ENCODE results near the gene SLC6A3.

SLC6A3 gene

DNA sequence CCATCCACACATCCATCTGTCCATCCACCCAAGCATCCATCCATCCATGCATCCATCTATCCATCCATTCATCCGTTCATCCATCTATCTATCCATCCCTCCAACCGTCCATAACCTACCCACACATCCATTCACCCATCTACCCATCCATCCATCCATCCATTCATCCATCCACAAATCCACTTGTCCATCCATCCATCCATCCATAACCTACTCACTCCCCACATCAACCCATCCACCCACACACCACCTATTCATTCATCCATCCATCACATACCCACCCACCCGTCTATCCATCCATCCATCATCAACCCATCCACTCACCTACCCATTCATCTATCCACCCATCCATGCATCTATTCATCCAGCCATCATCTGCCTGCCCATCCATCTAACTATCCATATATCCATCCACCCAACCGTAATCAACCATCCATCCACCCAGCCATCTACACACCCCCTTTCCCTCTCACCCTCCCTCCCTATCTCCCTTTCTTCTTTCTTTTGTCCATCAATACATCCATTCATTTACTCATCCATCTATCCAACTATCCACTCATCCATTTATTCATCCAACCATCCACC, 56.8 kb downstream of the SLC6A3 start:
- TF ChIP-seq, protein P1, sequence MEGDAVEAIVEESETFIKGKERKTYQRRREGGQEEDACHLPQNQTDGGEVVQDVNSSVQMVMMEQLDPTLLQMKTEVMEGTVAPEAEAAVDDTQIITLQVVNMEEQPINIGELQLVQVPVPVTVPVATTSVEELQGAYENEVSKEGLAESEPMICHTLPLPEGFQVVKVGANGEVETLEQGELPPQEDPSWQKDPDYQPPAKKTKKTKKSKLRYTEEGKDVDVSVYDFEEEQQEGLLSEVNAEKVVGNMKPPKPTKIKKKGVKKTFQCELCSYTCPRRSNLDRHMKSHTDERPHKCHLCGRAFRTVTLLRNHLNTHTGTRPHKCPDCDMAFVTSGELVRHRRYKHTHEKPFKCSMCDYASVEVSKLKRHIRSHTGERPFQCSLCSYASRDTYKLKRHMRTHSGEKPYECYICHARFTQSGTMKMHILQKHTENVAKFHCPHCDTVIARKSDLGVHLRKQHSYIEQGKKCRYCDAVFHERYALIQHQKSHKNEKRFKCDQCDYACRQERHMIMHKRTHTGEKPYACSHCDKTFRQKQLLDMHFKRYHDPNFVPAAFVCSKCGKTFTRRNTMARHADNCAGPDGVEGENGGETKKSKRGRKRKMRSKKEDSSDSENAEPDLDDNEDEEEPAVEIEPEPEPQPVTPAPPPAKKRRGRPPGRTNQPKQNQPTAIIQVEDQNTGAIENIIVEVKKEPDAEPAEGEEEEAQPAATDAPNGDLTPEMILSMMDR (IDR thresholded peaks at IDR 0.05), result no peak
- no peak overlapping the region for H3K27ac ChIP-seq
- H3K4me3 ChIP-seq, result no peak overlapping the region
- no peak for DNase-seq (ENCODE audit: low spot score)

DNA sequence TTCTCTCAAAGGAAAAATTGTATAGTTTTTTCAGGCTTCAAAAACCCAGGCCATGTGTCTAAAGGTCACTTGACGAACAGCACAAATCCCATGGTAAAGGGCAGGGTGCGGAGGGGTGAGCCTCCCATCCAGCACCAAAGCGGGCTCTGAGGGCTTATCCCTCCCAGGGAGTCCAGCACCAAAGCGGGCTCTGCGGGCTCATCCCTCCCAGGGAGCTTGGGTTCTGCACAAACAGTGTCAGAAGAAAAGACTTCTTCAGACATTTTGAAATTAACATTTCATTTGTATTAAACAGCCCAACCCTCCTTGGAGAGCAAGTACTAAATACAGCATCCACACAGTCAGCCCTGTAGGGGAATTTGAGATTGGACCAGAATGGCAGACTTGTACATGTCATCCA, 57.4 kb downstream of the SLC6A3 start:
- no peak for DNase-seq (ENCODE audit: low spot score)
- Histone ChIP-seq H3K4me3 (no peak overlapping the region), H3K27ac (no peak overlapping the region)
- TF ChIP-seq, protein P1 (IDR thresholded peaks at IDR 0.05), result no peak

DNA sequence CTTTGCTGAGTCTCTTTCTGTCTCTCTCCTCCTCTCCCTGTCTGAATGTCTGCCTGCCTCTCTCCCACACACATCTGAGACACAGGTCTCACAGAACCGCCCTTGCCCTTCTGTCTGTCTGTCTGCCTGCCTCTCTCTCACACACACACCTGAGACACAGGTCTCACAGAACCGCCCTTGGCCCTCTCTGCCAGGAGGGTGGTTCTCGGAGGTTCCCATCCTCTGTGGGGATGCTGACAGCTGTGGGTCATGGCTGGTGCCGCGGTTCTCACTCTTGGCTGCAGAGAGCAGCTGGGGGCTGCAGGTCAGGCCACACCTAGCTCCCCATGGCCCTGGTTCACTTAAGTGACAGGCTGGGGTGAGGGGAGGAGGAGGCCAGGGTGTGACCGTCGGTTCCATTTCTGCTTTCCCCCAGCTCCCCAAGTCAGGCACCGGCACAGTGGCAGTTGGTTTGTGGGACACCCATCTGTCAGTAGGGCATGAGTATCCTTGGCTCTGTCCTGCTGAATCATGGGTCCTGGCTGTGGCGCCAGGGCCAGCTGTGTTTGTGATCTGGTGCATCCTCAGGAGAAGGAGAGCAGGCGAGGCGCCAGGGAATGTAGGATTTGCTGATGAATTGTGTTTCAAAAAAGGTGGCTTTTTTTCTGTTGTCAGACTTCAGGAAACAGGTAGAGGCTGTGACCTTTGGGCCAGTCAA, 58.0 kb downstream of the SLC6A3 start:
- Histone ChIP-seq H3K4me3 (no peak overlapping the region), H3K27ac (no peak overlapping the region)
- no peak for DNase-seq (ENCODE audit: low spot score)
- TF ChIP-seq, protein P1 (IDR thresholded peaks at IDR 0.05), result no peak

DNA sequence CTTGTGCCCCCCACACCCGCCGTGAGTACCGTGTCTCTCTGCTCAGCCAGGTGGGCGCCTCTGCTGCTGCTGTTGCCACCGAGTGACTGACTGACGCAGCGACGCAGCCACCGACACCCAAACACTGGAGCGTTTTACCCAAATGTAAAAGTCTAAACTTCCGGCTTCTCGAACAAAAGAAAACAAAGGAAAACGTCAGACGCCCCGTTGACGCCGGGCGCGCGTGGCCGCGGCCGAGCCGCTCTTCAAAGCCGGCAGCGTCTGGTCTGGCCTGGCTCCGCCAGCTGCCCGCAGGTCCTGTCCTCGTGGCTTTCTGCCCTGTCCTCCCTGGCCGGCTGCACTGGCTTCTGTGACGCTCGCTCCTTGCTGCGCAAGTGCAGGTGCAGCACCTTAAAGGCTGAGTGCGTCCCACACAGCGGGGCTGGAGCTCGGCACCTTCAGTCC, 58.9 kb downstream of the SLC6A3 start:
- Histone ChIP-seq H3K4me3 (peak overlapping the region; percentile 72), H3K27ac (peak overlapping the region in 1 of 2 donors; percentile 58)
- TF ChIP-seq, protein P1 (IDR thresholded peaks at IDR 0.05), result no peak
- no peak for DNase-seq (ENCODE audit: low spot score)

DNA sequence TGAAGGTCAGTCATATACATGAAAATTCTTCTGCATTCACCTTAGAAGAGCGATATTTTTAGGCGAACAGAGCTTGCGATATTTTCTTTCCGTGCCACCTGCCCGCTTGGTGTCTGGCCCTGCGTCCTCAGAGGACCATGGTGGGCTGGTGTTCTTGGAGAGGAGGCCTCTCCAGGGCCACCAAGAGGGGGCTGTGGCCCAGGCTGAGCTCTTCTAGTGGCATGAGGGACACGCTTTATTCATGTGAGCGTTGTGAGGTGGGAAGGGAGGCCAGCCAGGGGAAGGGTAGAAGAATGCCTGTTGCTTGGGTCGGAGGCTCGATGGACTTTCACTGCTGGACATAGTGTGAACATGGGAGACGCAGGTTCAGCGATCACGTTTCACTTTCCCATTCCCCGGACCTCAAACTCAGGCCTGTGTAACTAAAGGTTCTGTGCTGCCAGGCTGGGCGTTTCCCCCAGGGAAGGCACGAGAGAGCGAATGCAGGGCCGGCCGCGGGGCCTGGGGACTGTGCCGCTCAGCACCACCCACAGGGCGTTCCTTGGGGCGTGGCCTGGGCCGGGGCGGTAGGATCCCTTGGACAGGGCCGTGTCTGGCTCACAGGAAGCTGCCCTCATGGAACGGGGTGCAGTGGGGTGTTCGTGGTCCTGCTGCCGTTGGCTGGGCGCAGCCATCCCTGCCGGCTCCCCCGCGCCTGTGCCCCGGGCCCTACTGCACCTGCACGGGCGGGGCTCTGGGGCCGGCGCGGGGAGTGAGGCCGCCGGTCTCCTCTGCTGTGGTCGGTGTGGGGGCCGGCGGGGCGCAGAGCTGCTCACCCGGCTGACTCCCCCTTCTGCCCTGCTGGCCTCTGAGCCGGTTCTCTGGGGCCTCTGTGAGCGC, 59.6 kb downstream of the SLC6A3 start:
- peak; percentile 81 for DNase-seq (ENCODE audit: low spot score)
- Histone ChIP-seq H3K27ac (peak overlapping the region in 1 of 2 donors; percentile 58), H3K4me3 (peak overlapping the region; percentile 72)
- TF ChIP-seq, protein P1 (IDR thresholded peaks at IDR 0.05), result no peak

DNA sequence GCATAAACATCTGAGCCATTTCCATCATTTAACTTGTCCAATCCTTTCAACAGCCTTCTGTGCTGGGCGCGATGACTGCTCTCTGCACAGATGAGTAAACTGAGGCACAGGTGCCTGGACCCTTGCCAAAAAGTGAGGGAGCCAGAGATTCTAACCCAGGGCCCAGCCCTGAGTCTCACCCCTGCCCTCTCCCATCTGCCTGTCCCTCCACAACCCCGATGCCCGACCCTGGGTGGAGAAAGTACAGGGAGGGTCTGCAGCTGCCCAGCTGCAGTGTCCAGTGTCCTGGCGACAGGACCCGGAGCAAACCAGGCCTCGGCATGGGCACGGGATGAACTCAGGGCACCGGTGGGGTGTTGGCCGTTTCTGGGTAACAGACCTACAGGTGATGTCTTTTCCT, 60.7 kb downstream of the SLC6A3 start:
- DNase-seq (ENCODE audit: low spot score), result no peak
- H3K4me3 ChIP-seq, result no peak overlapping the region
- H3K27ac ChIP-seq, result no peak overlapping the region
- TF ChIP-seq, protein P1 (IDR thresholded peaks at IDR 0.05), result no peak

Data from coronary artery (tissue), 2 donors.